Activated CD8-positive, alpha-beta memory T cell treated with anti-CD3 and anti-CD28 coated beads for 1 hour (primary cell): Measurements from ENCODE around the gene PKHD1.

Source experiments
- DNase-seq, 2 donors: peaks; one replicate each; pipeline ENCODE4 v3.0.0-alpha.2; 2020; ENCODE audit warnings: low read depth in 1 of 2; ENCODE audit errors: extremely low read depth in 1 of 2

The PKHD1 gene

GRCh38 chr6:52087498-52087999 lies at the start of gene PKHD1:
PKHD1 (minus strand) TSS chr6:52087613; CDS start chr6:52084933, 2,680 bp downstream.
- DNase-seq = no peak

- no peak for DNase-seq
These were observed 49.6 kb upstream of the PKHD1 start for GRCh38 chr6:52136934-52137467.

GRCh38 chr6:52136055-52136454 lies 48.6 kb upstream of the PKHD1 start:
- DNase-seq = no peak

GRCh38 chr6:52135217-52135616 lies 47.8 kb upstream of the PKHD1 start:
- no peak for DNase-seq

- no peak for DNase-seq
These were observed 46.6 kb upstream of the PKHD1 start for GRCh38 chr6:52134011-52134410.

GRCh38 chr6:52133324-52133723 lies 45.9 kb upstream of the PKHD1 start:
- no peak for DNase-seq

GRCh38 chr6:52132292-52132691 lies 44.9 kb upstream of the PKHD1 start:
- no peak for DNase-seq

- DNase-seq = no peak
These were observed 43.0 kb upstream of the PKHD1 start for GRCh38 chr6:52130440-52130839.

- DNase-seq = no peak
These were observed 40.5 kb upstream of the PKHD1 start for GRCh38 chr6:52127957-52128356.

GRCh38 chr6:52126231-52126630 lies 38.8 kb upstream of the PKHD1 start:
- no peak for DNase-seq

GRCh38 chr6:52125572-52125971 lies 38.2 kb upstream of the PKHD1 start:
- DNase-seq = no peak

- DNase-seq = no peak
These were observed 37.7 kb upstream of the PKHD1 start for GRCh38 chr6:52125139-52125538.

- no peak for DNase-seq
These were observed 37.0 kb upstream of the PKHD1 start for GRCh38 chr6:52124126-52125121.

- no peak for DNase-seq
These were observed 35.8 kb upstream of the PKHD1 start for GRCh38 chr6:52123251-52123650.

- DNase-seq = no peak
These were observed 29.9 kb upstream of the PKHD1 start for GRCh38 chr6:52117352-52117751.

GRCh38 chr6:52116605-52116948 lies 29.2 kb upstream of the PKHD1 start:
- DNase-seq = no peak

GRCh38 chr6:52115891-52116604 lies 28.6 kb upstream of the PKHD1 start:
- DNase-seq = no peak

- no peak for DNase-seq
These were observed 27.8 kb upstream of the PKHD1 start for GRCh38 chr6:52115145-52115741.

GRCh38 chr6:52109171-52109571 lies 21.8 kb upstream of the PKHD1 start:
- no peak for DNase-seq

- DNase-seq = no peak
These were observed 20.7 kb upstream of the PKHD1 start for GRCh38 chr6:52108128-52108527.

- no peak for DNase-seq
These were observed 19.6 kb upstream of the PKHD1 start for GRCh38 chr6:52106994-52107393.
